ENCODE measurements around the gene SCAP. TPM values are rescaled to one million over a fixed set of nuclear protein-coding genes. Genes with fewer than 3 reads are reported as not detected.

Gene SCAP
- total RNA-seq, 1 donor from 2014 or later: 67.4 TPM

- peaks cover 3% of the 10 kb centered on the region for H3K36me3 ChIP-seq (ENCODE audit: control insufficient read depth, insufficient read depth, low read length)
- no peak overlapping the region for H3K4me3 ChIP-seq (ENCODE audit: low read depth, low read length)
- H3K27me3 ChIP-seq (ENCODE audit: control insufficient read depth, insufficient read depth, low read length): no peaks in the 10 kb centered on the region
- no peak for DNase-seq (ENCODE audit: low read depth)
- TF ChIP-seq, protein P1, sequence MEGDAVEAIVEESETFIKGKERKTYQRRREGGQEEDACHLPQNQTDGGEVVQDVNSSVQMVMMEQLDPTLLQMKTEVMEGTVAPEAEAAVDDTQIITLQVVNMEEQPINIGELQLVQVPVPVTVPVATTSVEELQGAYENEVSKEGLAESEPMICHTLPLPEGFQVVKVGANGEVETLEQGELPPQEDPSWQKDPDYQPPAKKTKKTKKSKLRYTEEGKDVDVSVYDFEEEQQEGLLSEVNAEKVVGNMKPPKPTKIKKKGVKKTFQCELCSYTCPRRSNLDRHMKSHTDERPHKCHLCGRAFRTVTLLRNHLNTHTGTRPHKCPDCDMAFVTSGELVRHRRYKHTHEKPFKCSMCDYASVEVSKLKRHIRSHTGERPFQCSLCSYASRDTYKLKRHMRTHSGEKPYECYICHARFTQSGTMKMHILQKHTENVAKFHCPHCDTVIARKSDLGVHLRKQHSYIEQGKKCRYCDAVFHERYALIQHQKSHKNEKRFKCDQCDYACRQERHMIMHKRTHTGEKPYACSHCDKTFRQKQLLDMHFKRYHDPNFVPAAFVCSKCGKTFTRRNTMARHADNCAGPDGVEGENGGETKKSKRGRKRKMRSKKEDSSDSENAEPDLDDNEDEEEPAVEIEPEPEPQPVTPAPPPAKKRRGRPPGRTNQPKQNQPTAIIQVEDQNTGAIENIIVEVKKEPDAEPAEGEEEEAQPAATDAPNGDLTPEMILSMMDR (IDR thresholded peaks at IDR 0.05; ENCODE audit: insufficient read depth, low read length, poor library complexity, severe bottlenecking): peak; percentile 13
These were observed 69.0 kb downstream of the SCAP start for GRCh38 chr3:47406762-47407149.

DNA sequence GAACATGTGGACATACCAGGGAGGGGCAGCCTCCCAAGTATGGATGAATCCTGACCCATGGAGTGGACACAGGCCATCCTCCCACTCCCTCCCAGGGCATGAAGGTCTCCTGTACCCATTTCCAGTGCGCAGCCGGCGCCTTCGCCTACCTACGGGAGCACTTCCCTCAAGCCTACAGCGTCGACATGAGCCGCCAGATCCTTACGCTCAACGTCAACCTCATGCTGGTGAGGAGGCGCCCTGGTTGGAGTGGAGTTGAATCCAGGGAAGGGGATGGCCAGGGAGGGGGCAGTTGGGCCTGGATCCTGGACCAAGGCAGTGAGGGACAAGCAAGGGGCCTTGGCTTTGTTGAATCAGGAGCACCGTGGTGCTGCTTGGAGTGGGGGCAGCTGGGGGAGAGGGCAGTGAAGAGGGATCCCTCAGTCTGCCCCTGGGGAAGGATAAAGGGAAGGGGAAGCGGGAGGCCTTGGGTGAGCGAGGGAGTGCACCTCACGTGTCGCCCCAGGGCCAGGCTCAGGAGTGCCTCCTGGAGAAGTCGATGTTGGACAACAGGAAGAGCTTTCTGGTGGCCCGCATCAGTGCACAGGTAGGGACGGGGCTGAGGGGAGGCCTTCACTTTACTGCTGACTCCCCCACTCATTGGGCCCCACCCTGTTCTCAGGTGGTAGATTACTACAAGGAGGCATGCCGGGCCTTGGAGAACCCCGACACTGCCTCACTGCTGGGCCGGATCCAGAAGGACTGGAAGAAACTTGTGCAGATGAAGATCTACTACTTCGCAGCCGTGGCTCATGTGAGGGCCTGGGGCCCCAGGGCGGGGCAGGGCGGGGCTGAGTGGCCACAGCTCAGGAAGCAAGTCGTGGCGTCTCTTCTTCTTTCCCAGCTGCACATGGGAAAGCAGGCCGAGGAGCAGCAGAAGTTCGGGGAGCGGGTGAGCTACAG lies 69.7 kb downstream of the SCAP start:
- DNase-seq (ENCODE audit: low read depth): no peak
- Histone ChIP-seq H3K4me3 (ENCODE audit: low read depth, low read length) (no peak overlapping the region), H3K36me3 (ENCODE audit: control insufficient read depth, insufficient read depth, low read length) (peaks cover 4% of the 10 kb centered on the region)

DNA sequence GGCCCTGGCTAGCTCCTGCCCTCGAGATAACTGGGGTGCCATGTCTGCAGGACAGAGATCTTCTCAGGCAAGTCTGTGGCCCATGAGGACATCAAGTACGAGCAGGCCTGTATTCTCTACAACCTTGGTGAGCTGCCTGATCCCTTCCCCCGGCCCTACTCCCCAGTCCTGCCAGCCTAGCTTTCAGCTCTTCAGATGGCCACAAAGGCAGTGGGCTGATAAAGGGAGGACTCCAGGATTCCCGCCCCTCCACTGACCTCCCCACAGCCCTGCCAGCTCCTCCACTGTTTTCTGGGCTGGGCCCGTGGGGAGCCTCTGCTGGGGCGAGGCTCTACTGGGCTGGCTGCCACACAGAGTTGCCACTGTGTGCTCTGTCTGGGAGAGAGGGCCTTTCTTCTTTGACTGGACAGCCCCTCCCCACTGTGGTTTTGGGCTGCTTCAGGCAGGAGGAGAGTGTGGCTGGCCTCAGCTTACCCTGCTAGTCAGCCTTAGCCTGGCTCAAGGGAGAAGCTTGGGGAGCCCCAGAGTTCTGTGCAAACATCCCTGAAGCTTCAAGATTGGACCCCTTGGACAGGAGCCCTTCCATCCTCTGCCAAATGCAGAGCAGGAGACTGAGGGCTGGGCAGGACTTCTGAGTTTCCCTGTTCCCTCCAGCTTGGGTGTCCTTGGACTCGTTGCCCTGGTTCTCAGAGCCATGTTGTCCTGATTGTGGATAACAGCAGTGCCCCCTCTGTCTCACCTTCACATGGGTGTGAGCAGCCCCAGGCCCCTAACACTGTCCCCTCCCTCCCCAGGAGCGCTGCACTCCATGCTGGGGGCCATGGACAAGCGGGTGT lies 70.6 kb downstream of the SCAP start:
- DNase-seq (ENCODE audit: low read depth): no peak
- Histone ChIP-seq H3K27me3 (ENCODE audit: control insufficient read depth, insufficient read depth, low read length) (no peaks in the 10 kb centered on the region), H3K4me3 (ENCODE audit: low read depth, low read length) (no peak overlapping the region), H3K36me3 (ENCODE audit: control insufficient read depth, insufficient read depth, low read length) (peaks cover 4% of the 10 kb centered on the region)
- TF ChIP-seq, protein P1 (IDR thresholded peaks at IDR 0.05; ENCODE audit: insufficient read depth, low read length, poor library complexity, severe bottlenecking): no peak

More for the DNA sequence above, 69.7 kb downstream of the SCAP start:
- no peaks in the 10 kb centered on the region for H3K27me3 ChIP-seq (ENCODE audit: control insufficient read depth, insufficient read depth, low read length)
- TF ChIP-seq, protein P1 (IDR thresholded peaks at IDR 0.05; ENCODE audit: insufficient read depth, low read length, poor library complexity, severe bottlenecking): no peak

GRCh38 chr3:47404431-47404876 lies 71.3 kb downstream of the SCAP start:
- no peak for DNase-seq (ENCODE audit: low read depth)
- Histone ChIP-seq H3K36me3 (ENCODE audit: control insufficient read depth, insufficient read depth, low read length) (peaks cover 4% of the 10 kb centered on the region), H3K4me3 (ENCODE audit: low read depth, low read length) (no peak overlapping the region), H3K27me3 (ENCODE audit: control insufficient read depth, insufficient read depth, low read length) (no peaks in the 10 kb centered on the region)
- TF ChIP-seq, protein P1 (IDR thresholded peaks at IDR 0.05; ENCODE audit: insufficient read depth, low read length, poor library complexity, severe bottlenecking): no peak

- DNase-seq (ENCODE audit: low read depth): no peak
- H3K4me3 ChIP-seq (ENCODE audit: low read depth, low read length): no peak overlapping the region
- TF ChIP-seq, protein P1 (IDR thresholded peaks at IDR 0.05; ENCODE audit: insufficient read depth, low read length, poor library complexity, severe bottlenecking): no peak
- peaks cover 2% of the 10 kb centered on the region for H3K36me3 ChIP-seq (ENCODE audit: control insufficient read depth, insufficient read depth, low read length)
- H3K27me3 ChIP-seq (ENCODE audit: control insufficient read depth, insufficient read depth, low read length): no peaks in the 10 kb centered on the region
These were observed 76.0 kb downstream of the SCAP start for GRCh38 chr3:47399531-47400270.
